Activated CD8-positive, alpha-beta memory T cell treated with anti-CD3 and anti-CD28 coated beads for 1 hour (primary cell): Measurements from ENCODE around the gene TWF2.
A peak's percentile ranks its signal among the peaks of the same experiment; 100 is the strongest.

Experiments used
- DNase-seq, 2 donors: peaks; one replicate each; pipeline ENCODE4 v3.0.0-alpha.2; 2020; ENCODE audit warnings: low read depth in 1 of 2; ENCODE audit errors: extremely low read depth in 1 of 2

Gene TWF2

DNA sequence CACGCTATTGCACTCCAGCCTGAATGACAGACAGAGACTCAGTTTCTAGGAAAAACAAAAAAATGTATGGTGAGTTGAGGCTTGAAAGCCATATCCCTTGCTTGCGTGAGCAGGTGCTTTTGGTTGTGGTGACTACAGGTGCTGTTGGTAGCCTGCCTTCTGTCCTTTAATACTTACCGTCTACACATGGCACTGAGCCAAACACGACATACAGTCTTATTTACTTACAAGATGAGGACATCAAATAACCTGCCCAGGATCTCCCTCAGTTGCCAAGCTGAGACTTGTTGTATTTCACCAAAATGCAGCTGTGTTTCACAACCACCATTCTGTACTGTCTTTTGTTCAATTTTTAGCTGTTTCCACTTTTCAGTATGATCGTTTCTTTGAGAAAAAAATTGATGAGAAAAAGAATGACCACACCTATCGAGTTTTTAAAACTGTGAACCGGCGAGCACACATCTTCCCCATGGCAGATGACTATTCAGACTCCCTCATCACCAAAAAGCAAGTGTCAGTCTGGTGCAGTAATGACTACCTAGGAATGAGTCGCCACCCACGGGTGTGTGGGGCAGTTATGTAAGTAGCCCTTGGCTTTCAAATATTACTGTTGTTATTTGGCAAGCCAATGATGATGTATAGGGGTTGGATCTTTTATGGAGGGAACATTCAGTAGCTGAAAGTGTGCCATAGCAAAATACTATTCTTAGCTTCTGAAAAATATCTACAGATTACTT, 34.5 kb downstream of the TWF2 start:
- DNase-seq = no peak

- DNase-seq = no peak
Measured at GRCh38 chr3:52203701-52204100, 35.3 kb downstream of the TWF2 start.

DNA sequence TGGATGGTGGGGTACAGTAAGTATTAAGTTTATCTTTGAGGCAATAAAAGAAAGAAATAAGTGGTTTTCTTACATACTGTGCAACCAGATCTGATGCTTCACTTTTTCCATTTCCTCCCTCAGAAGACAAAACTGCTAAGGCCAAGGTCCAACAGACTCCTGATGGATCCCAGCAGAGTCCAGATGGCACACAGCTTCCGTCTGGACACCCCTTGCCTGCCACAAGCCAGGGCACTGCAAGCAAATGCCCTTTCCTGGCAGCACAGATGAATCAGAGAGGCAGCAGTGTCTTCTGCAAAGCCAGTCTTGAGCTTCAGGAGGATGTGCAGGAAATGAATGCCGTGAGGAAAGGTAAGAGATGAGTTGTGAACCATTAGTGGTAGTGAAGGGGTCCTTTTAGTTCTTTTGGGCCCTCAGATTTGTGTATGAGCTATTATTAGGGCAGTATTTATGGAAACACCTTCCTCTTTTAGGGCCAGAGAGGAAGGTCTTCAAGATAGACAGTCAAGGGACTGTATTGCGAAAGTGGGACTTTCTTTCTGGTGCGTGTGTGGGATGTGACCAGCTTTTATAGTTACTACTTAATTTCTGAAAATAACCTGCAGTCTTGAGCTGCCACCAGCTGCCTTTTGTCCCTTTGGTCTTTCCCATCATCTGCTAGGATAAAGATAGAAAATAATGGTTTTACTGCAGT, 36.4 kb downstream of the TWF2 start:
- DNase-seq = no peak

GRCh38 chr3:52200981-52201679, 37.8 kb downstream of the TWF2 start:
- no peak for DNase-seq

GRCh38 chr3:52198643-52199608, 40.0 kb downstream of the TWF2 start:
- DNase-seq = no peak

DNA sequence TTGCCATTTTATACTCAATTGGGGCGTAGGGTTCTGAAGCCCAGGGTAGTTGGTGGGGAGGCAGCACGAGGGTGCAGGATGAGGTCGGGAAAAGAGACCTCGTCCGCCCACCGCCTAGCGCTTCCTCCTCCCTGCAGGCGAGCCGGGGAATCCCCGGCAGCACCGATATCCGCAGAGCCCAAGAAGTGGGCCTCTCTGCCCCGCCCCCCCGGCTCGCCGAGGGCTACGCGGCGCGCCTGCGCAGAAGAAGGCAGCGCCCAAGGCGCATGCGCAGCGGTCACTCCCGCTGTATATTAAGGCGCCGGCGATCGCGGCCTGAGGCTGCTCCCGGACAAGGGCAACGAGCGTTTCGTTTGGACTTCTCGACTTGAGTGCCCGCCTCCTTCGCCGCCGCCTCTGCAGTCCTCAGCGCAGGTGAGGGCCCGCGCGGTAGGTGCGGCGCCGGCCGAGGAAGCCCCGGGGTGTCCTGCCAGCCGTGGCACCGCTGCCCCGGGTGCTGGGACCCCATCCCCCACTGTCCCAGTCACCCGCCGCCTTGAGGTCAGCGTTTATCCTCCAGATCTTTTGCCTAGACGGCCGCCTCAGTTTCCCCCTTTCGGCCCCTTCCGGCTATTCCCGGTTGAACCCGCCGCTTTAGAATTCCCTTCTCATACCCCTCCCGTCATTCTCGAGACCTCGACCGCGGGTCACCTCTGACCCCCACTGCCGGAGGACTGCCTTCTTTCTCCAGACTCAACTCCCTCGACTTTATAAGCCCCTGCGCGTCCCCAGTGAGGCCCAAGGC, 40.9 kb downstream of the TWF2 start, which contains the start of gene ALAS1:
TSS of gene ALAS1 (plus strand) at position 319 of the 784 bp plus-strand sequence. CDS start 1,082 bp downstream, outside the sequence.
- peak; percentile 70 to 92 for DNase-seq

DNA sequence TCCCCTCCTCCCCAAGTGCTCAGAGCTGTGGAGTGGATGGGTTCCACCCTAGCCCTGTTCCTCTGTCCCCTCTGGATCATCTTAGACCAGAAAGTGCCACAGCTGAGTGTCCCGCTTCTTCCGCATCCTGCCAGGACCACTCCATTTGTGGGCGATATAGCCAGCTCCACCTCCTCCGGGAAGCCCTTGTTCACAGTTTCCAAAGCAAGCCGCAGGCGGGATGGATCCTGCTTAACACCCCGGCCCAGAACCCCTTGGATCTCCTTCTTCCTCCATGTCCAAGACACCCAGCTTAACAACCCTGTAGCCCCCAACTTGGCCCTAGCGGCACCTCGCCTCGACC, 41.5 kb downstream of the TWF2 start:
- DNase-seq = no peak

- no peak for DNase-seq
Measured at GRCh38 chr3:52196977-52197376, 42.0 kb downstream of the TWF2 start.

GRCh38 chr3:52195823-52196331, 43.1 kb downstream of the TWF2 start:
- DNase-seq = no peak

DNA sequence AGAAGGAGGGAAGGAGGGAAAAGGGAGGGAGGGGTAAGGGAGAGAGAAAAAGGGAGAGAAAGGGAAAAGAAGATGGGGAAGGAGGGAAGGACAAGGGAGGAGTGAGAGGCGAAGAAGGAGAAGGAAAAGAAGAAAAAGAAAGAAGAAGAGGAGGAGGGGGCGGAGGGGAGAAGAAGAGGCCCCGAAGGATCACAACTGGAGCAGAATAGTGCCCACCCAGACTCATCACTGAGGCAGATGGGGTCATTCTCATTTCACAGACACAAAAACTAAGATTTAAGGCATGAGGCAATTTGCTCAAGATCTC, 43.7 kb downstream of the TWF2 start:
- DNase-seq = no peak

DNA sequence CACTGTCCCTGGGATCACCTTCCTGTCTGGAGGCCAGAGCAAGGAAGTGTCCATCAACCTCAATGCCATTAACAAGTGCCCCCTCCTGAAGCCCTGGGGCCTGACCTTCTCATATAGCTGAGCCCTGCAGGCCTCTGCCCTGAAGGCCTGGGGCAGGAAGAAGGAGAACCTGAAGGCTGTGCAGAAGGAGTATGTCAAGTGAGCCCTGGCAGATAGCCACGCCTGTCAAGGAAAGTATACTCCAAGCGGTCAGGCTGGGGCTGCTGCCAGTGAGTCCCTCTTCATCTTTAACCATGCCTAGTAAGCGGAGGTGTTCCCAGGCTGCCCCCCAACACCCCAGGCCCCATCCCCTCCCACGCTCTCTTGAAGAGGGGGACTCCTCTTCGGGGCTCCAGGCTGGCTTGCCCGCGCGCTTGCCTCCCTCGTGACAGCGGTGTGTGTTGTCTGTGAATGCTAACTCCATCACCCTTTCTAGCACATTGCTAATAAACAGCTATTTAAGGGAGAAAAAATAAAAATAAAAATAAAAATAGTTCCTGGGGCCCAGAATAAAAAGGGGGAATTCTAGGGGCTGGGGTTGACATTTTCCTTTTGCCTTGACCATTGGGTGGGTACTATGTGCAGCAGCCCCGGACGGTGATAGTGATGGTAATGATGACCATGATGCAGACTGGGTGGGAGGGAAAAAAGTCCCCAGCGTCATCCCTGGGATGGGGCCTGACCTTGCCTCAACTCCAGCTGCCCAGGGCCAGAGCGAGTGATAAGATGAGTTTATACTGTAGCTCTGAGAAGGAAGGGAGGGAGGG, 44.3 kb downstream of the TWF2 start:
- no peak for DNase-seq

- DNase-seq = no peak
Measured at GRCh38 chr3:52193065-52193464, 45.9 kb downstream of the TWF2 start.

GRCh38 chr3:52191663-52192062, 47.3 kb downstream of the TWF2 start:
- no peak for DNase-seq

DNA sequence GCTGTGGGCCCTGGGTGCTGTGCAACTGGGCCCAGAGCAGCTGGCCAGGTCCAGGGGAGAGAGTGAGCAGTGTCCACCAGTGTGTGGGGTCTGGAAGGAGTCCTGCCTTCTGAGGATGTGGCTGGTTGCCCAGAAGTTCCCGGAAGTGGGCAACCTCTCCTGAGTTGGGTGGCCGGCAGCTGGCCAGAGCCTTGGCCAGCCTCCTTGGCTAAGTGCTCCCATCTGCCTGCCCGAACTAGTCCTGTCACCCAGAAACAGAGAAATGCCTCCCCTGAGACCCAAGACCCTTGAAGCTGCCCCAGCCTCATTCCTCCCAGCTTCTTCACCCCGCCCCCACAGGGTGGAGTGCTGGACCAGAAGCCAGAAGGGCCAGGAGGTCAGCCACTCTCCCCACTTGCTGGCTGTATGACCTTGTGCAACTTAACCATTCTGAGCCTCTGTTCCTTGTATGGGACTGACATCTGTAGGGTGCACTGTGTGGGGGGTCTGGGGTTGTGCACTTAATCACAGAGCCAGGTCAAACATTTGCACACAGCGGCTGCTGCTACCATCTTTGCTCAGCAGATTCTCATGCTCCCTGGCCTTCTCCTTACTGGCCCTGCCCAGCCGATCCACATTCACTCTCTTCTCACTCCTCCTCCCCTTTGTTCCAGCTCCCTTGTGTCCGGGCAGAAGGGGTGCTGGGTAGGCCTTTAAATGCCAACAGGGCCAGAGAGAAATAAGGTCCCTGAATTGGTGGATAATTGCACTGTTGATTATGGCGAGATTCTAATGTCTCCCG, 48.5 kb downstream of the TWF2 start:
- no peak for DNase-seq

- no peak for DNase-seq
Measured at GRCh38 chr3:52188556-52188955, 50.4 kb downstream of the TWF2 start.

DNA sequence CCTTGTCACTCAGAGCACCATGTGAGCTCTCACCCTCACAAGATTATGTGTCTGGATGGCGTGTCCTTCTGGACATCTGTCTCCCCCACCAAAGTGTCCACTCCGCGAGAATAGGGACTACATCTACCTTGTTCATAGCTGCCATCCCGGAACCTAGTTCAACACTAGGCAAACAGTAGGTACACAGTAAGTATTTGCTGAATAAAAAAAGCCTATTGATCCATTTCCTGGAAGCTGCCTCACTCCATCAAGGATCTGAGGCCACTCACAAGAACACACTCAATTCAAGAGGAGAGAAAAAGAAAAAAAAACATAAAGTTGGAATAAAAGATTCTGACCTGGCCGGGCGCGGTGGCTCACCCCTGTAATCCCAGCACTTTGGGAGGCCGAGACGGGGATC, 52.2 kb downstream of the TWF2 start:
- DNase-seq = no peak

GRCh38 chr3:52185837-52186236, 53.1 kb downstream of the TWF2 start:
- DNase-seq = no peak

DNA sequence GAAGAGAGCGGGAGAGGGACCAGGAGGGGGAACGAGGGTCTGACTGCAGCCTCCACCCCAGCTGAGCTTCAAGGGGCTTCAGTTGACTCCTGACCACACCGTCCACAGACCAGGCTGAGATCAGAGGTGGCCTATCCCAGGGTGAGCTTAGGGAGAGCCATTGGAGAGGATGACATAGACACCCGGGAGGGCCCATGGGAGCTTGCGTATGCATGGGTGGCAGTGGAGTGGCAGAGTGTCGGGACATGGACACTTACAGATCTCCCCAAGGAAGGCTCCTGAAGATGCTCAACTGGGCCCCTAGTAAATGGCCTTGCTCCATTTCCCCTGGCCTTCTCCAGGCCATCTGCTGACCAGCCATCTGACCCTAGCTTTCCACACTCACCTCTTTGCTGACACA, 53.6 kb downstream of the TWF2 start:
- DNase-seq = no peak
